ENCODE results near the gene GOLGA7B. TPM values are rescaled to one million over a fixed set of nuclear protein-coding genes. Genes with fewer than 3 reads are reported as not detected.
A peak's percentile ranks its signal among the peaks of the same experiment; 100 is the strongest.

Gene GOLGA7B
- total RNA-seq, 2 donors from 2014 or later, result 1.8 to 2.8 TPM

GRCh38 chr10:97896756-97897358 lies 47.2 kb downstream of the GOLGA7B start:
- Mint-ChIP-seq H3K4me1 (ENCODE audit: low read depth in 2 of 2) (no peaks in the 10 kb centered on the region), H3K36me3 (no peaks in the 10 kb centered on the region), H3K27ac (no peak overlapping the region), H3K27me3 (peaks cover 0 to 9% of the 10 kb centered on the region in 2 donors), H3K4me3 (no peak overlapping the region), H3K9me3 (no peaks in the 10 kb centered on the region)
- DNase-seq (ENCODE audit: low spot score) (no peak), ATAC-seq (peak in 1 of 2 donors; percentile 50)

GRCh38 chr10:97898429-97898828 lies 48.8 kb downstream of the GOLGA7B start:
- H3K36me3 Mint-ChIP-seq, result no peaks in the 10 kb centered on the region
- ATAC-seq (no peak), DNase-seq (ENCODE audit: low spot score) (no peak)
- no peaks in the 10 kb centered on the region for H3K4me1 Mint-ChIP-seq (ENCODE audit: low read depth in 2 of 2)
- H3K4me3 Mint-ChIP-seq, result no peak overlapping the region
- no peaks in the 10 kb centered on the region for H3K9me3 Mint-ChIP-seq
- H3K27ac Mint-ChIP-seq, result no peak overlapping the region
- H3K27me3 Mint-ChIP-seq, result peaks cover 0 to 9% of the 10 kb centered on the region in 2 donors

DNA sequence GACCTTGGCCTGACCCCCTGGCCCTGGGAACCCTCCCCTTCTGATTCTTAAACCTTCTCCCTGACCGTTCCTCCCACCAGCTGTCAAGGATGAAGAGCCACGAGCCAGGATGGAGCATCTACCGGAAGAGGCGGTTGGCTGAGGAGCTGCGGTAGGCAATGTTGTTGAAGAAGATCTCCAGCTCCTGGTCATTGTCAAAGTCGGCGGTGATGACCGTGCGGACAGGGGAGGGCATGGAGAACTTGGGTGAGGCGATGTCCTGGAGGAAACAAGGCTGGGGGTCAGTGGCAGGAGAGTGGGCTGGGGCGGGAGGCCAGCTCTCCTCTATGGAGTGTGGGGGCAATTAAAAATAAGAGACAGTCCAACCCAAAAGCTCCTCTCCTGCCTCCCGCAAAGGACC lies 51.7 kb downstream of the GOLGA7B start:
- H3K27ac Mint-ChIP-seq, result no peak overlapping the region
- H3K4me3 Mint-ChIP-seq, result no peak overlapping the region
- ATAC-seq, result peak in 1 of 2 donors; percentile 7
- peaks cover 6 to 12% of the 10 kb centered on the region in 2 donors for H3K27me3 Mint-ChIP-seq
- H3K36me3 Mint-ChIP-seq, result no peaks in the 10 kb centered on the region
- no peaks in the 10 kb centered on the region for H3K9me3 Mint-ChIP-seq
- no peak for DNase-seq (ENCODE audit: low spot score)
- no peaks in the 10 kb centered on the region for H3K4me1 Mint-ChIP-seq (ENCODE audit: low read depth in 2 of 2)

GRCh38 chr10:97903128-97904017 lies 53.7 kb downstream of the GOLGA7B start:
- H3K4me1 Mint-ChIP-seq (ENCODE audit: low read depth in 2 of 2), result no peaks in the 10 kb centered on the region
- no peak overlapping the region for H3K27ac Mint-ChIP-seq

GRCh38 chr10:97904018-97904381 lies 54.4 kb downstream of the GOLGA7B start:
- H3K9me3 Mint-ChIP-seq, result no peaks in the 10 kb centered on the region
- peaks cover 15 to 22% of the 10 kb centered on the region in 2 donors for H3K27me3 Mint-ChIP-seq
- ATAC-seq (no peak), DNase-seq (ENCODE audit: low spot score) (no peak)
- no peak overlapping the region for H3K27ac Mint-ChIP-seq
- no peaks in the 10 kb centered on the region for H3K36me3 Mint-ChIP-seq
- H3K4me3 Mint-ChIP-seq, result no peak overlapping the region
- no peaks in the 10 kb centered on the region for H3K4me1 Mint-ChIP-seq (ENCODE audit: low read depth in 2 of 2)

More at GRCh38 chr10:97903128-97904017, 53.7 kb downstream of the GOLGA7B start:
- Mint-ChIP-seq H3K9me3 (no peaks in the 10 kb centered on the region), H3K27me3 (peaks cover 15 to 22% of the 10 kb centered on the region in 2 donors), H3K36me3 (no peaks in the 10 kb centered on the region), H3K4me3 (no peak overlapping the region)
- DNase-seq (ENCODE audit: low spot score) (no peak), ATAC-seq (no peak)

- ATAC-seq (no peak), DNase-seq (ENCODE audit: low spot score) (no peak)
- H3K36me3 Mint-ChIP-seq, result no peaks in the 10 kb centered on the region
- H3K27me3 Mint-ChIP-seq, result peaks cover 15 to 22% of the 10 kb centered on the region in 2 donors
- H3K4me1 Mint-ChIP-seq (ENCODE audit: low read depth in 2 of 2), result no peaks in the 10 kb centered on the region
- H3K9me3 Mint-ChIP-seq, result no peaks in the 10 kb centered on the region
- no peak overlapping the region for H3K27ac Mint-ChIP-seq
- no peak overlapping the region for H3K4me3 Mint-ChIP-seq
These were observed 54.9 kb downstream of the GOLGA7B start for GRCh38 chr10:97904576-97904975.

DNA sequence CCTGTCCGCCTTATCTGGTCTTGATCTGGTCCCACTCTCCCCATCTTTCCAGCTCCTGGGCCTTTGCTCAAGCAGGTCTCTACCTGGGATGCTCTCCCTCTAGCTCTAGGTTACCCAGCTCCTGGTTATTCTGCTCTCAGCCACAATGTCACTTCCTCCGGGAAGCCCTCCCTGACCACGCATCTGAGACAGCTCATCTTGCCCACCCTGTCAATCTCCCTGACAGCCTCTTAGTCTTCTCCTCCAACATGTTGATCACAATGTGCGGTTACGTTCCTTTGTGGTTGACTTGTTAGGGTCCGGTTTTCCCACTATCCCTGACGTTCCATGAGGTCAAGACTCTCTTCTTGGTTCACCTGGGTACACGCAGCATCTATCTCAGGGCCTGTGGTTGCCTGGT lies 55.6 kb downstream of the GOLGA7B start:
- no peak overlapping the region for H3K4me3 Mint-ChIP-seq
- no peaks in the 10 kb centered on the region for H3K9me3 Mint-ChIP-seq
- H3K36me3 Mint-ChIP-seq, result no peaks in the 10 kb centered on the region
- H3K4me1 Mint-ChIP-seq (ENCODE audit: low read depth in 2 of 2), result no peaks in the 10 kb centered on the region
- peaks cover 15 to 22% of the 10 kb centered on the region in 2 donors for H3K27me3 Mint-ChIP-seq
- no peak for ATAC-seq
- H3K27ac Mint-ChIP-seq, result no peak overlapping the region
- no peak for DNase-seq (ENCODE audit: low spot score)

DNA sequence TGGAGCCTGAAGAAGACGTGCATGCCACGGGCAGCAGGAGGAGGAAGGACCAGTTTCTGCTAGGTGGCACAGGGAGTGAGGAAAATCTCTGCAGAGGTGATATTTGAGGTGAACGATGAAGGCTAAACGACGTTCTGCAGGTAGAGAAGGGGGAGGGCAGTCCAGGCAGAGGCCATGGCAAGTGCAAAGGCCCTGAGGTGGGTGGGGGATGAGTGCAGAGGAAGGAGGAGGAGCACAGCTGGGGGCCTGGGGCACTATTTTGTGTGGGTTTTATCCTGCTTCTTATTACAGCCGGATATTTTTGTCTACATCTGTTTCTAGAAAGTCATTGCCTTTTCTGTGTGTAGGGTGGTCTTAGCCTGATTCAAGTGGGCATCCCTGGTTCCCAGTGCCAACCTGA lies 57.6 kb downstream of the GOLGA7B start:
- H3K27me3 Mint-ChIP-seq, result peaks cover 15 to 29% of the 10 kb centered on the region in 2 donors
- no peak for DNase-seq (ENCODE audit: low spot score)
- no peak for ATAC-seq
- H3K27ac Mint-ChIP-seq, result no peak overlapping the region
- H3K4me3 Mint-ChIP-seq, result no peak overlapping the region
- no peaks in the 10 kb centered on the region for H3K4me1 Mint-ChIP-seq (ENCODE audit: low read depth in 2 of 2)
- H3K9me3 Mint-ChIP-seq, result no peaks in the 10 kb centered on the region
- H3K36me3 Mint-ChIP-seq, result no peaks in the 10 kb centered on the region

GRCh38 chr10:97907830-97908229 lies 58.2 kb downstream of the GOLGA7B start:
- Mint-ChIP-seq H3K9me3 (no peaks in the 10 kb centered on the region), H3K4me1 (ENCODE audit: low read depth in 2 of 2) (peaks cover 0 to 1% of the 10 kb centered on the region in 2 donors), H3K27ac (no peak overlapping the region), H3K36me3 (no peaks in the 10 kb centered on the region), H3K27me3 (peaks cover 17 to 32% of the 10 kb centered on the region in 2 donors), H3K4me3 (no peak overlapping the region)
- ATAC-seq (no peak), DNase-seq (ENCODE audit: low spot score) (no peak)

- no peak for ATAC-seq
- no peak overlapping the region for H3K4me3 Mint-ChIP-seq
- H3K36me3 Mint-ChIP-seq, result no peaks in the 10 kb centered on the region
- no peaks in the 10 kb centered on the region for H3K9me3 Mint-ChIP-seq
- H3K27me3 Mint-ChIP-seq, result peaks cover 15 to 28% of the 10 kb centered on the region in 2 donors
- no peak for DNase-seq (ENCODE audit: low spot score)
- no peak overlapping the region for H3K27ac Mint-ChIP-seq
- peaks cover 0 to 7% of the 10 kb centered on the region in 2 donors for H3K4me1 Mint-ChIP-seq (ENCODE audit: low read depth in 2 of 2)
These were observed 61.0 kb downstream of the GOLGA7B start for GRCh38 chr10:97910661-97911060.

- H3K36me3 Mint-ChIP-seq, result no peaks in the 10 kb centered on the region
- H3K4me1 Mint-ChIP-seq (ENCODE audit: low read depth in 2 of 2), result peaks cover 0 to 7% of the 10 kb centered on the region in 2 donors
- no peak for DNase-seq (ENCODE audit: low spot score)
These were observed 61.6 kb downstream of the GOLGA7B start for GRCh38 chr10:97911217-97911616.

GRCh38 chr10:97913193-97913592 lies 63.5 kb downstream of the GOLGA7B start:
- Mint-ChIP-seq H3K4me3 (no peak overlapping the region), H3K27me3 (peaks cover 18 to 32% of the 10 kb centered on the region in 2 donors), H3K9me3 (no peaks in the 10 kb centered on the region), H3K36me3 (no peaks in the 10 kb centered on the region), H3K27ac (no peak overlapping the region), H3K4me1 (ENCODE audit: low read depth in 2 of 2) (peaks cover 0 to 7% of the 10 kb centered on the region in 2 donors)
- ATAC-seq (no peak), DNase-seq (ENCODE audit: low spot score) (no peak)

More at GRCh38 chr10:97911217-97911616, 61.6 kb downstream of the GOLGA7B start:
- Mint-ChIP-seq H3K9me3 (no peaks in the 10 kb centered on the region), H3K27me3 (peaks cover 20 to 29% of the 10 kb centered on the region in 2 donors), H3K27ac (no peak overlapping the region), H3K4me3 (no peak overlapping the region)
- ATAC-seq, result no peak

GRCh38 chr10:97913614-97914013 lies 64.0 kb downstream of the GOLGA7B start:
- Mint-ChIP-seq H3K4me3 (no peak overlapping the region), H3K9me3 (no peaks in the 10 kb centered on the region), H3K36me3 (no peaks in the 10 kb centered on the region), H3K27ac (no peak overlapping the region), H3K4me1 (ENCODE audit: low read depth in 2 of 2) (peaks cover 0 to 7% of the 10 kb centered on the region in 2 donors), H3K27me3 (peaks cover 21 to 36% of the 10 kb centered on the region in 2 donors)
- ATAC-seq (no peak), DNase-seq (ENCODE audit: low spot score) (no peak)

DNA sequence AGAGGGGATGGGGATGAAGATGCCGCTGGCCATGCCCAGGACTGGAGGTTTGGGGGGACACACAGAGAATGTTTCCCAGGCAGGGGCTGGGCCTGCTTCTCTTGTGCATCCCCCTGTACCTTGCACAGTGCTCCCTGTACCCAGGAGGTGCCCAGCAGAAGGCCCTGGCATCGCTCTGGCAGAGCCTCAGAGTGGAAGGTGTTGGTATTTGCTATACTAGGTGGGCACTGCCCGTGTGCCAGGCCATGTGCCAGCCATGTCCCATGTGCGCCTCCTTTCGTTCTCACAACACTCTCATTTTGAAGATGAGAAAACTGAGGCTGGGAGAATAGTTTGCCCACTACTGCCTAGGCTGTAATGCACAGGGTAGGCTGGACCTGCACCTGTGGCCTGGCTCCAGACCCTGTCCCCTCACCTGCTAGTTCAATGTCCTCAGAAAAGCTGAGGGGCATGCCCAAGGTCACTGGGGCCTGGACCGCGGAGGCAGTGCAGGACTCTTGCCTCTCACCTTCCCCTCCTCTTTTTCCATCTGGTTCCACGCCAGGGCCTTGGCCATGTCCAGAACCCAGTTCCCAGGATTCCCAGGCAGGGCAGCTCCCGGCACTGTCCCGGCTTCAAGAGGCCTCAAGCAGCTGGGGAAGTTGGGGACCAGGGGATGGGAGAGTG lies 64.7 kb downstream of the GOLGA7B start:
- peaks cover 0 to 7% of the 10 kb centered on the region in 2 donors for H3K4me1 Mint-ChIP-seq (ENCODE audit: low read depth in 2 of 2)
- ATAC-seq (peak in 1 of 2 donors; percentile 13), DNase-seq (ENCODE audit: low spot score) (no peak)
- H3K9me3 Mint-ChIP-seq, result no peaks in the 10 kb centered on the region
- no peak overlapping the region for H3K4me3 Mint-ChIP-seq
- peaks cover 23 to 36% of the 10 kb centered on the region in 2 donors for H3K27me3 Mint-ChIP-seq
- no peak overlapping the region for H3K27ac Mint-ChIP-seq
- no peaks in the 10 kb centered on the region for H3K36me3 Mint-ChIP-seq

Data from natural killer cell treated with Interleukin-12 subunit alpha and Interleukin-12 subunit beta and Interleukin-15 and Interleukin-18, amount 100 ng/mL, for 72 hours (primary cell).